Measurements from ENCODE around the gene HMX1.
A peak's percentile ranks its signal among the peaks of the same experiment; 100 is the strongest.

Gene HMX1

GRCh38 chr4:8831221-8832112, 40.2 kb downstream of the HMX1 start:
- no peak overlapping the region for H3K27ac ChIP-seq
- DNase-seq (ENCODE audit: low spot score), result peak; percentile 31
- no peak overlapping the region for H3K4me3 ChIP-seq
- no peak for TF ChIP-seq CTCF (IDR thresholded peaks at IDR 0.05)

- no peak for TF ChIP-seq CTCF (IDR thresholded peaks at IDR 0.05)
- DNase-seq (ENCODE audit: low spot score), result peak; percentile 67
- H3K27ac ChIP-seq, result no peak overlapping the region
- no peak overlapping the region for H3K4me3 ChIP-seq
Observed at GRCh38 chr4:8830611-8831200, 40.9 kb downstream of the HMX1 start.

- H3K4me3 ChIP-seq, result no peak overlapping the region
- TF ChIP-seq CTCF (IDR thresholded peaks at IDR 0.05), result no peak
- DNase-seq (ENCODE audit: low spot score), result peak; percentile 40
- no peak overlapping the region for H3K27ac ChIP-seq
Observed at GRCh38 chr4:8830056-8830455, 41.6 kb downstream of the HMX1 start.

- no peak overlapping the region for H3K27ac ChIP-seq
- TF ChIP-seq CTCF (IDR thresholded peaks at IDR 0.05), result no peak
- no peak overlapping the region for H3K4me3 ChIP-seq
- peak; percentile 43 for DNase-seq (ENCODE audit: low spot score)
Observed at GRCh38 chr4:8829584-8829983, 42.1 kb downstream of the HMX1 start.

- peak; percentile 4 for DNase-seq (ENCODE audit: low spot score)
- Histone ChIP-seq H3K4me3 (no peak overlapping the region), H3K27ac (no peak overlapping the region)
- TF ChIP-seq CTCF (IDR thresholded peaks at IDR 0.05), result no peak
Observed at GRCh38 chr4:8828869-8829268, 42.8 kb downstream of the HMX1 start.

GRCh38 chr4:8821151-8821950, 50.3 kb downstream of the HMX1 start:
- H3K27ac ChIP-seq, result no peak overlapping the region
- DNase-seq (ENCODE audit: low spot score), result peak; percentile 45
- no peak overlapping the region for H3K4me3 ChIP-seq
- no peak for TF ChIP-seq CTCF (IDR thresholded peaks at IDR 0.05)

Data from coronary artery (tissue), 2 donors.